ENCODE data around the gene GLIS2. TPM values are rescaled to one million over a fixed set of nuclear protein-coding genes. Genes with fewer than 3 reads are reported as not detected.

GLIS2 gene
- polyA plus RNA-seq, 2 of the 4 experiments (the other 2 are of a cell fraction), result 5.5 to 15.8 TPM

GRCh38 chr16:4361033-4361943 is 45.4 kb downstream of the GLIS2 start:
- H3K9me3 ChIP-seq, result no peaks in the 10 kb centered on the region
- no peak overlapping the region for H3K4me2 ChIP-seq
- POLR2A ChIA-PET, result no interaction called here
- no peak for DNase-seq (ENCODE audit: low read depth in 1 of 2, low spot score in 1 of 2)
- H3K4me1 ChIP-seq, result peaks cover 13% of the 10 kb centered on the region; the same call in 2 of the 3 replicates
- TF ChIP-seq KDM1A (IDR thresholded peaks at IDR 0.05; ENCODE audit: low read depth), result 0 out of 2 replicates have a peak, but pooled peaks have one; percentile 57
- TF ChIP-seq ATOH8 (CRISPR knock-in tag; IDR thresholded peaks at IDR 0.05; ENCODE audit: low read depth), result no peak
- TF ChIP-seq ZFP36 (IDR thresholded peaks at IDR 0.05; ENCODE audit: borderline replicate concordance, partially characterized antibody), result peak; percentile 54
- ATAC-seq, result peak; percentile 7 to 35; a peak in 2 of 6 replicates
- WGBS (ENCODE audit: missing lambda C conversion rate), result 92% methylated on average over 28 of the region's 28 CpGs
- no peak overlapping the region for H3K27ac ChIP-seq
- no peak for FAIRE-seq
- CTCF ChIA-PET, result interaction anchor here (1.1 to 14.1 kb wide), 5 partner anchors 8 to 72 kb away, joined by 3 to 833 read pairs (median 47); partner anchors contain the start of gene VASN
- H3K4me3 ChIP-seq, result no peak overlapping the region

GRCh38 chr16:4361944-4362311 is 46.1 kb downstream of the GLIS2 start:
- DNase-seq (ENCODE audit: low read depth in 1 of 2, low spot score in 1 of 2), result no peak
- WGBS (ENCODE audit: missing lambda C conversion rate), result 87% methylated on average over 11 of the region's 12 CpGs
- ChIA-PET POLR2A (no interaction called here), CTCF (interaction anchor here (1.1 to 14.1 kb wide), 4 partner anchors 18 to 73 kb away, joined by 3 to 833 read pairs (median 25); no protein-coding TSS in a partner anchor)
- H3K27ac ChIP-seq, result no peak overlapping the region
- peaks cover 13% of the 10 kb centered on the region; the same call in 2 of the 3 replicates for H3K4me1 ChIP-seq
- ATAC-seq, result no peak
- H3K9me3 ChIP-seq, result no peaks in the 10 kb centered on the region
- FAIRE-seq, result no peak
- no peak overlapping the region for H3K4me2 ChIP-seq
- H3K4me3 ChIP-seq, result no peak overlapping the region
- TF ChIP-seq ZNF302 (CRISPR knock-in tag; IDR thresholded peaks at IDR 0.05) (no peak), EHF (CRISPR knock-in tag; IDR thresholded peaks at IDR 0.05) (no peak), ATOH8 (CRISPR knock-in tag; IDR thresholded peaks at IDR 0.05; ENCODE audit: low read depth) (no peak), HEYL (CRISPR knock-in tag; IDR thresholded peaks at IDR 0.05) (no peak), RNF2 (IDR thresholded peaks at IDR 0.05; ENCODE audit: borderline replicate concordance, low read depth) (no peak), RFX5 (IDR thresholded peaks at IDR 0.05) (no peak), MAFK (IDR thresholded peaks at IDR 0.05; ENCODE audit: partially characterized antibody) (no peak), BCL3 (IDR thresholded peaks at IDR 0.05) (no peak), HDAC2 (IDR thresholded peaks at IDR 0.05) (no peak), REST (IDR thresholded peaks at IDR 0.05) (no peak), RAD21 (conservative IDR thresholded peaks at IDR 0.05 in 1 of 2, IDR thresholded peaks at IDR 0.05 in 1 of 2) (no peak), JUNB (IDR thresholded peaks at IDR 0.05) (no peak), FOSL2 (IDR thresholded peaks at IDR 0.05) (no peak), FOSL2 (CRISPR knock-in tag; IDR thresholded peaks at IDR 0.05) (no peak), KDM1A (IDR thresholded peaks at IDR 0.05; ENCODE audit: low read depth) (no peak), RARB (CRISPR knock-in tag; IDR thresholded peaks at IDR 0.05) (no peak), CHD2 (IDR thresholded peaks at IDR 0.05; ENCODE audit: low read length, partially characterized antibody) (no peak)

All from A549 (cell line).